ENCODE data around the gene MTCH1. TPM values are rescaled to one million over a fixed set of nuclear protein-coding genes. Genes with fewer than 3 reads are reported as not detected.

Gene MTCH1
- total and polyA plus RNA-seq, 9 of the 15 experiments (the other 6 are each of a cell fraction or from before 2014, with no cell fraction given) = 7.9 to 161 (median 118) TPM

- TF ChIP-seq E4F1 (CRISPR knock-in tag; IDR thresholded peaks at IDR 0.05; ENCODE audit: borderline replicate concordance) = no peak
- no peak for TF ChIP-seq ILF3 (IDR thresholded peaks at IDR 0.05; ENCODE audit: borderline replicate concordance)
- no peak for TF ChIP-seq U2AF2 (optimal IDR thresholded peaks at IDR 0.05; ENCODE audit: low read depth, low read length)
- no peak for TF ChIP-seq SRF (CRISPR knock-in tag; IDR thresholded peaks at IDR 0.05)
- TF ChIP-seq CEBPG (CRISPR knock-in tag; IDR thresholded peaks at IDR 0.05) = no peak
- no peak for TF ChIP-seq CEBPG (tag; conservative IDR thresholded peaks at IDR 0.05 in 1 of 2, IDR thresholded peaks at IDR 0.05 in 1 of 2)
- no peak for TF ChIP-seq ZFP1 (CRISPR knock-in tag; IDR thresholded peaks at IDR 0.05)
- TF ChIP-seq HNRNPK (IDR thresholded peaks at IDR 0.05; ENCODE audit: low read depth, low read length, poor library complexity, severe bottlenecking) = no peak
- no peak for TF ChIP-seq ZFX (CRISPR knock-in tag; IDR thresholded peaks at IDR 0.05)
- no peak for TF ChIP-seq ZNF165 (CRISPR knock-in tag; IDR thresholded peaks at IDR 0.05; ENCODE audit: borderline replicate concordance)
- peak; percentile 95 for TF ChIP-seq HMG20A (CRISPR knock-in tag; conservative IDR thresholded peaks at IDR 0.05)
- no peak for TF ChIP-seq ZNF75A (CRISPR knock-in tag; IDR thresholded peaks at IDR 0.05)
- peak; percentile 92 for TF ChIP-seq NCOR1 (IDR thresholded peaks at IDR 0.05)
- no peak for TF ChIP-seq MCM5 (IDR thresholded peaks at IDR 0.05; ENCODE audit: low read depth)
- no peak for TF ChIP-seq ZNF76 (CRISPR knock-in tag; IDR thresholded peaks at IDR 0.05; ENCODE audit: borderline replicate concordance)
- TF ChIP-seq C11orf30 (IDR thresholded peaks at IDR 0.05; ENCODE audit: low read depth) = no peak
- TF ChIP-seq ZNF766 (CRISPR knock-in tag; conservative IDR thresholded peaks at IDR 0.05) = peak; percentile 95
- TF ChIP-seq ZC3H4 (CRISPR knock-in tag; IDR thresholded peaks at IDR 0.05; ENCODE audit: borderline replicate concordance) = no peak
- no peak for TF ChIP-seq ZFPM2 (CRISPR knock-in tag; IDR thresholded peaks at IDR 0.05)
- no peak for TF ChIP-seq PTRF (tag; IDR thresholded peaks at IDR 0.05)
- no peak for TF ChIP-seq CHD2 (IDR thresholded peaks at IDR 0.05; ENCODE audit: low read depth, low read length)
- no peak for TF ChIP-seq IRF9 (tag; IDR thresholded peaks at IDR 0.05)
- peak; percentile 96 for TF ChIP-seq HES1 (IDR thresholded peaks at IDR 0.05; ENCODE audit: low read depth)
- TF ChIP-seq ZNF79 (CRISPR knock-in tag; IDR thresholded peaks at IDR 0.05; ENCODE audit: low read depth) = no peak
- TF ChIP-seq MTA3 (IDR thresholded peaks at IDR 0.05; ENCODE audit: borderline replicate concordance) = no peak
- TF ChIP-seq POU5F1 (IDR thresholded peaks at IDR 0.05; ENCODE audit: borderline replicate concordance, low read depth, low read length, partially characterized antibody) = no peak
Observed at GRCh38 chr6:36954262-36954931, 31.6 kb downstream of the MTCH1 start, which contains the start of gene PI16 (continued).
